SK-N-SH (cell line): ENCODE data around the gene SUCLG2. TPM values are rescaled to one million over a fixed set of nuclear protein-coding genes. Genes with fewer than 3 reads are reported as not detected.

Source experiments
- CTCF ChIA-PET: fragments of 300-600, 350-600 bp; formaldehyde crosslinking; extraction: SDS; loops from one replicate; lab custom pipeline; 2021; lab: Yijun Ruan, JAX
- POLR2A ChIA-PET: fragments of 350-600 bp; sonication (Branson Sonifier 250); formaldehyde crosslinking; extraction: SDS; loops from one replicate; lab custom pipeline; 2020; ENCODE audit warnings: antibody characterized with exemption, inconsistent platforms; lab: Yijun Ruan, JAX
- DNase-seq: peaks from one replicate; pipeline ENCODE4 v3.0.0; 2012
- H2AFZ ChIP-seq: fragments of 200-600 bp; sonication (generic); 2 replicates; pipeline ENCODE4 v1.8.1; 2016; ENCODE audit warnings: antibody characterized with exemption, mild to moderate bottlenecking, low read depth
- H3F3A ChIP-seq: fragments of 200-600 bp; sonication (generic); replicated peaks from 2 replicates; pipeline ENCODE3; 2016; ENCODE audit warnings: antibody characterized with exemption, mild to moderate bottlenecking; ENCODE audit not compliant: insufficient read depth
- H3K27ac ChIP-seq, 2 experiments: fragments of 200-500 bp in 1 of 2; fragments of 200-600 bp in 1 of 2; sonication (Bioruptor generic) in 1 of 2; sonication (generic), shearing (Covaris generic) in 1 of 2; 2 replicates each; pipeline versions ENCODE4 v1.5.1 to v1.6.1; 2014 to 2016; ENCODE audit warnings: low read depth in 2 of 2, inconsistent platforms in 1 of 2, low read length in 1 of 2, mild to moderate bottlenecking in 1 of 2, mixed read lengths in 1 of 2
- H3K27me3 ChIP-seq: fragments of 200-600 bp; sonication (generic), shearing (Covaris generic); 2 replicates; pipeline ENCODE4 v1.6.1; 2016; ENCODE audit warnings: mixed run types; ENCODE audit not compliant: insufficient read depth
- H3K36me3 ChIP-seq, 2 experiments: fragments of 200-500 bp in 1 of 2; fragments of 200-600 bp in 1 of 2; sonication (Bioruptor generic) in 1 of 2; sonication (generic) in 1 of 2; replicated peaks in 1 of 2; 2 replicates each; pipeline versions ENCODE3 to v1.5.1; 2014 to 2016; ENCODE audit warnings: low read length in 1 of 2, mild to moderate bottlenecking in 1 of 2; ENCODE audit not compliant: insufficient read depth in 2 of 2, control insufficient read depth in 1 of 2
- H3K4me1 ChIP-seq, 2 experiments: fragments of 200-500 bp in 1 of 2; fragments of 200-600 bp in 1 of 2; sonication (Bioruptor generic) in 1 of 2; sonication (generic), shearing (Covaris generic) in 1 of 2; 2 replicates each; pipeline versions ENCODE4 v1.5.1 to v1.6.1; 2014 to 2016; ENCODE audit warnings: low read depth in 1 of 2, low read length in 1 of 2, mixed run types in 1 of 2; ENCODE audit not compliant: insufficient read depth in 2 of 2, control insufficient read depth in 1 of 2
- H3K4me2 ChIP-seq: fragments of 200-600 bp; sonication (generic), shearing (Covaris generic); 2 replicates; pipeline ENCODE4 v1.6.1; 2017; ENCODE audit warnings: mixed run types
- H3K4me3 ChIP-seq, 2 experiments: fragments of 200-500 bp in 1 of 2; fragments of 200-600 bp in 1 of 2; sonication (Bioruptor generic) in 1 of 2; sonication (generic), shearing (Covaris generic) in 1 of 2; 2 replicates each; pipeline versions ENCODE4 v1.5.1 to v1.8.1; 2014 to 2016; ENCODE audit warnings: low read depth in 2 of 2, inconsistent platforms in 1 of 2, low read length in 1 of 2, mild to moderate bottlenecking in 1 of 2, mixed read lengths in 1 of 2, moderate library complexity in 1 of 2
- H3K79me2 ChIP-seq: fragments of 200-600 bp; sonication (generic); 2 replicates; pipeline ENCODE4 v1.8.1; 2017; ENCODE audit warnings: mild to moderate bottlenecking; ENCODE audit not compliant: insufficient read depth
- H3K9ac ChIP-seq: fragments of 200-600 bp; sonication (generic); 2 replicates; pipeline ENCODE4 v1.6.1; 2017; ENCODE audit warnings: mixed run types
- H3K9me2 ChIP-seq: fragments of 200-600 bp; sonication (generic); 2 replicates; pipeline ENCODE4 v1.6.1; 2017; ENCODE audit warnings: mixed run types
- H3K9me3 ChIP-seq: fragments of 200-600 bp; sonication (generic); 2 replicates; pipeline ENCODE4 v1.6.1; 2017; ENCODE audit warnings: mixed run types, mild to moderate bottlenecking, moderate library complexity
- H4K20me1 ChIP-seq: fragments of 200-600 bp; sonication (generic); 2 replicates; pipeline ENCODE4 v1.6.1; 2017; ENCODE audit warnings: mild to moderate bottlenecking, mixed run types; ENCODE audit not compliant: insufficient read depth
- EP300 ChIP-seq, 2 experiments: IDR thresholded peaks; 2 replicates each; pipeline versions ENCODE4 v1.4.0 to v1.6.1; 2012; ENCODE audit warnings: borderline replicate concordance in 1 of 2, low read depth in 1 of 2, low read length in 1 of 2
- FOSL2 ChIP-seq: IDR thresholded peaks from 2 replicates; pipeline ENCODE4 v1.4.0; 2012; ENCODE audit warnings: low read depth, mild to moderate bottlenecking, moderate library complexity, borderline replicate concordance
- GABPA ChIP-seq: IDR thresholded peaks from 2 replicates; pipeline ENCODE4 v1.4.0; 2012; ENCODE audit warnings: low read depth, mild to moderate bottlenecking
- GATA2 ChIP-seq: sonication (generic); formaldehyde crosslinking; IDR thresholded peaks from 2 replicates; pipeline ENCODE4 v1.5.0; 2020; ENCODE audit warnings: mild to moderate bottlenecking, missing genetic modification reagents
- MAX ChIP-seq: IDR thresholded peaks from 2 replicates; pipeline ENCODE4 v1.4.0; 2012; ENCODE audit warnings: low read depth
- MEF2A ChIP-seq: IDR thresholded peaks from 2 replicates; pipeline ENCODE4 v1.4.0; 2012; ENCODE audit warnings: low read depth, borderline replicate concordance
- POLR2AphosphoS5 ChIP-seq: IDR thresholded peaks from 2 replicates; pipeline ENCODE4 v1.6.1; 2012; ENCODE audit warnings: low read depth, low read length
- RCOR1 ChIP-seq: fragments of 150-350 bp; IDR thresholded peaks from 2 replicates; pipeline ENCODE4 v1.6.1; 2017; ENCODE audit warnings: antibody characterized with exemption, low read length
- SIN3A ChIP-seq: IDR thresholded peaks from 2 replicates; pipeline ENCODE4 v1.6.1; 2012; ENCODE audit warnings: low read depth, mild to moderate bottlenecking, low read length, moderate library complexity, borderline replicate concordance
- TAF1 ChIP-seq: IDR thresholded peaks from 2 replicates; pipeline ENCODE4 v1.6.1; 2012; ENCODE audit warnings: low read depth, mild to moderate bottlenecking, low read length, moderate library complexity, borderline replicate concordance
- TEAD4 ChIP-seq: IDR thresholded peaks from 2 replicates; pipeline ENCODE4 v1.4.0; 2012; ENCODE audit warnings: mild to moderate bottlenecking, borderline replicate concordance; ENCODE audit not compliant: insufficient read depth
- USF2 ChIP-seq: fragments of 150-350 bp; IDR thresholded peaks from 2 replicates; pipeline ENCODE4 v1.6.1; 2017; ENCODE audit warnings: antibody characterized with exemption, low read length, low read depth, borderline replicate concordance
- ZBTB33 ChIP-seq: IDR thresholded peaks from 2 replicates; pipeline ENCODE4 v1.4.0; 2012; ENCODE audit warnings: low read depth, borderline replicate concordance
- WGBS: methylation state at CpG from one replicate; pipeline ENCODE4 v1.1.6; 2017; ENCODE audit warnings: low lambda C conversion rate; 5-methylcytosine and 5-hydroxymethylcytosine counted together
- polyA plus RNA-seq, 3 experiments: library from polyadenylated mRNA; depleted of rRNA; stranded (reverse); fragments of >200 nt; gene quantifications; 2 replicates each; pipeline ENCODE4 v1.2.3, GENCODE V29; 2012
- TF ChIP-seq, protein P1 (sequence below): fragments of 200-600 bp; sonication (generic); IDR thresholded peaks from 2 replicates; pipeline ENCODE4 v1.6.1; 2017; ENCODE audit warnings: antibody characterized with exemption, mild to moderate bottlenecking, moderate library complexity
- TF ChIP-seq, protein P2 (sequence below): IDR thresholded peaks from 2 replicates; pipeline ENCODE4; 2012

The SUCLG2 gene
- polyA plus RNA-seq, 1 of the 3 experiments (the other 2 are of a cell fraction), result 20.2 TPM

GRCh38 chr3:67361323-67361722 is 293.1 kb downstream of the SUCLG2 start:
- Histone ChIP-seq H3K36me3 (no peaks in the 10 kb centered on the region), H3K9ac (no peak overlapping the region), H3K9me2 (no peaks in the 10 kb centered on the region), H4K20me1 (no peaks in the 10 kb centered on the region), H3K4me1 (no peaks in the 10 kb centered on the region; a peak in 1 of 4 replicates), H2AFZ (no peak overlapping the region), H3F3A (no peaks in the 10 kb centered on the region), H3K79me2 (no peaks in the 10 kb centered on the region), H3K27ac (no peak overlapping the region), H3K27me3 (no peaks in the 10 kb centered on the region), H3K9me3 (no peaks in the 10 kb centered on the region), H3K4me2 (no peak overlapping the region), H3K4me3 (no peak overlapping the region)
- WGBS, result 42% methylated on average over 5 of the region's 5 CpGs
- DNase-seq, result no peak
- TF ChIP-seq EP300 (IDR thresholded peaks at IDR 0.05; ENCODE audit: borderline replicate concordance in 1 of 2, low read depth in 1 of 2, low read length in 1 of 2), result no peak
- no peak for TF ChIP-seq USF2
- no peak for TF ChIP-seq MAX
- no peak for TF ChIP-seq POLR2AphosphoS5
- TF ChIP-seq TEAD4, result no peak
- no peak for TF ChIP-seq ZBTB33
- TF ChIP-seq RCOR1, result no peak
- no peak for TF ChIP-seq FOSL2
- no peak for TF ChIP-seq MEF2A
- no peak for TF ChIP-seq SIN3A
- TF ChIP-seq TAF1, result no peak
- TF ChIP-seq, protein P1, sequence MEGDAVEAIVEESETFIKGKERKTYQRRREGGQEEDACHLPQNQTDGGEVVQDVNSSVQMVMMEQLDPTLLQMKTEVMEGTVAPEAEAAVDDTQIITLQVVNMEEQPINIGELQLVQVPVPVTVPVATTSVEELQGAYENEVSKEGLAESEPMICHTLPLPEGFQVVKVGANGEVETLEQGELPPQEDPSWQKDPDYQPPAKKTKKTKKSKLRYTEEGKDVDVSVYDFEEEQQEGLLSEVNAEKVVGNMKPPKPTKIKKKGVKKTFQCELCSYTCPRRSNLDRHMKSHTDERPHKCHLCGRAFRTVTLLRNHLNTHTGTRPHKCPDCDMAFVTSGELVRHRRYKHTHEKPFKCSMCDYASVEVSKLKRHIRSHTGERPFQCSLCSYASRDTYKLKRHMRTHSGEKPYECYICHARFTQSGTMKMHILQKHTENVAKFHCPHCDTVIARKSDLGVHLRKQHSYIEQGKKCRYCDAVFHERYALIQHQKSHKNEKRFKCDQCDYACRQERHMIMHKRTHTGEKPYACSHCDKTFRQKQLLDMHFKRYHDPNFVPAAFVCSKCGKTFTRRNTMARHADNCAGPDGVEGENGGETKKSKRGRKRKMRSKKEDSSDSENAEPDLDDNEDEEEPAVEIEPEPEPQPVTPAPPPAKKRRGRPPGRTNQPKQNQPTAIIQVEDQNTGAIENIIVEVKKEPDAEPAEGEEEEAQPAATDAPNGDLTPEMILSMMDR, result no peak
- no peak for TF ChIP-seq GATA2 (CRISPR knock-in tag)
- TF ChIP-seq, protein P2, sequence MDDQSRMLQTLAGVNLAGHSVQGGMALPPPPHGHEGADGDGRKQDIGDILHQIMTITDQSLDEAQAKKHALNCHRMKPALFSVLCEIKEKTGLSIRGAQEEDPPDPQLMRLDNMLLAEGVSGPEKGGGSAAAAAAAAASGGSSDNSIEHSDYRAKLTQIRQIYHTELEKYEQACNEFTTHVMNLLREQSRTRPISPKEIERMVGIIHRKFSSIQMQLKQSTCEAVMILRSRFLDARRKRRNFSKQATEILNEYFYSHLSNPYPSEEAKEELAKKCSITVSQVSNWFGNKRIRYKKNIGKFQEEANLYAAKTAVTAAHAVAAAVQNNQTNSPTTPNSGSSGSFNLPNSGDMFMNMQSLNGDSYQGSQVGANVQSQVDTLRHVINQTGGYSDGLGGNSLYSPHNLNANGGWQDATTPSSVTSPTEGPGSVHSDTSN, result no peak
- no peak for TF ChIP-seq GABPA
- POLR2A ChIA-PET, result no interaction called here
- CTCF ChIA-PET, result no interaction called here
